Endothelial cell of hepatic sinusoid (primary cell): ENCODE measurements around the gene TFR2.

Experiments
- in situ Hi-C: cut with HindIII; loops from 2 replicates; pipeline ENCODE4 v1.10.0; 2017; ENCODE audit warnings: low sequenced_read_pairs

Gene TFR2

GRCh38 chr7:100573691-100574361, 67.5 kb downstream of the TFR2 start, which contains the start of gene SAP25:
Gene SAP25, minus strand, starts transcription at chr7:100573900. Its CDS starts 158 bp downstream, at chr7:100573742.
- in situ Hi-C loops: no loop called here

DNA sequence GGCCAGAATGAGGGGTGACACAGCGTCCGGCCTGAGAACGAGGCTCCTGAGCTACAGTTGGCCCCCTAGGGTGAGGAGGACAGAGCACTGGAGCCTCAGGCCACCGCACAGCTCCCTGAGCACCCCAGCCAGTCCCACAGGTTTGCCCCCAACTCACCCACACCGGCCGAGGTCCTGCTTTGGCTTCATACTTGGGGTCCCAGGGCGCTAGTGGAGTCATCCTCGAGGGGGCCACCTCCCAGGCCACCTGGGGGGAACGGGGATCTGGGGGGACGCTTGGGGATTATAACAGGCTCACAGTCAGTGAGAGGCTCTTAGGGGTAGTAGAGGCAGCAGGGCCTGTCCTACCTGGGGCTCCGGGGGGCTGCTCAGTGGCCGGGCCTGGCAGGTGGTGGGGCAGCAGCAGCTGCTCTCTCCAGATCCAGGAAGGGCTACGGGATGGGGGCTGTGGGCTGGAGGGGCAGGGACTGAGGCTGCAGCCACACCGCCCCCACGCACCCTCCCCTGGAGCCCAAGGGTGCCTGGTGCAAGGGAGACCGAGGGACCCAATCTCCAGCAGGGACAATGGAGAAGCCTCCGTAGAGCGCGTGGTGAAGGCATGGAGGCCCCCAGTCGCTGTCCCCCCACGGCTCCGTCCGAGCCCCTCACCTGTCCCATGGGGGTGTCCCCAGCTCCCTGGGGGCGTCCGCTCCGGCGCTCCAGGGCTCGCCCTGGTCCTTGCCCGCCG, 68.2 kb downstream of the TFR2 start:
- in situ Hi-C loops: no loop called here

DNA sequence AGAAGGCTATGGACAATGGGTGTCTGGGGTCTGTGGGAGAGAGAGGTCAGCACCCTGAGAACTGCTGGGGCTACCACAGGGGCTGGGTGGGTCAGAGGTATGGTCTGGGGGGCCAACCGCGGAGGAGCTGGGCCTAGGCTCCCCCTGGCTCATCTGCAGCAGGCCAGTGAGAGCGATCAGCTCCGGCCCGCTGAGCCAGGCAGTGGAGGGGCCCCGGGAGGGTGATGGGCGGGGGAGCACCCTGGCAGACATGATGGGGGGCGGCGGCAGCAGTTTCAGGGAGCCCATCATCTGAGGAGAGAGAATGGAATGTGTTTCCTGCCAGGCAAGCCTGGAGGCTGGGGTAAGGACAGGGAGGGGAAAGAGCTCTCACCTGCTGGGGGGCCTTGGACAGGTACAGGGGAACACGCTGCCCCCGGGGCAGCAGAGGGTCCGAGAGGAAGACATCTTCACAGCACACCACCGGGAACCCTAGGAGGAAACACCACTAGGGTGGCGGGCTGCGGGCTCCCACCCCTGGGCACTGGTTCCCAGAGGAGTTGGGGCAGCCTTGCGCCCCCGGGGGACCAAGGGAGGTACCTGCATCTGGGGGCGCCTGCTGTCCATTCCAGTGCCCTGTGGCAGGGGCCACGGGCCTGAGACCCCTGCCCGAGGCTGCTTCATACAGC, 68.9 kb downstream of the TFR2 start:
- in situ Hi-C loops: no loop called here

GRCh38 chr7:100571829-100572116, 69.6 kb downstream of the TFR2 start:
- in situ Hi-C loops: no loop called here

DNA sequence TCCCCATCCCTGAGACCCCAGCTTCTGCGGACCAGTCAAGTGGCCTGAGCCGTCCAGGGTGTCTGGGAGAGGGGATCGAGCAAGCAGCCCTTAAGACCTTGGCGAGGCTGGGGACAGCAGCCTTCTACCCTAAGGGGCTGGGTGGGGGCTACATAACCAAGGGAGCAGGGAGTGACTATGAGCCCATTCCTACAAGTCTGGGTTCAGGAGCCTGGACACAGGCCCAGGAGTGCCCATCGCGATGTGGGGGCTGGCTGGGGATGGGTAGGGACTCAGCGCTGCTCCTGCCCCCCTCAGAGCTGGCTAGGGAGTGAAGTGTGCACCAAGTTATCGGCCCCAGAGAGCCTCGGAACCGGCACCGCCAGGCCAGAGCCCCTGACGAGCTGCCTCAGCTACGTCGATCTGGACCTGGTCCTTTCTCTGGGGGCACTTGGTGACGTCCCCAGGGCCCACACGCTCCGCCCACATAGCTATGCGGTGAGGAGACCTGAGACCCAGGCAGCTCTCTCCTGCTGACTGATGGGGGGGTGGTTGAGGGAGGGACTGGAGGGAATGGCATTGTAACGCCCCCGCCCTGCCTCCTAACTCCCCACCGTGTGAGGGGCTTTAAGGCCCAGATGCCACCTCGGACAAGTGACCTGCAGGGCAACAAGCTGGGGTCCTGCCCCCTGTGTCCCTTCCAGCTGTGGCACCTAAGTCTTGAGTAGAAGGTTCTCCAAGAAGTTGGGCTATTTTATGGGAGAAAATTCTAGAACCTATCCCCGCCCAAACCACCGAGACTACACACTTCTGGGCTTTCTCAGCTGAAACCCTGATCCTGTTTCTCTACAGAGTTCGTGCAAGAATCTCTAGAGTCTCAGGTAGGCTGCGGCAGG, 70.2 kb downstream of the TFR2 start:
- in situ Hi-C loops: no loop called here
